ENCODE data around the gene ECE2.

ECE2 gene

GRCh38 chr3:184275961-184276910 lies at the start of gene ECE2:
Gene ECE2, plus strand, starts transcription at chr3:184276022. Its CDS starts 132 bp downstream, at chr3:184276154.
- Mint-ChIP-seq H3K4me1 (peaks cover 5% of the 10 kb centered on the region), H3K36me3 (peaks cover 2% of the 10 kb centered on the region), H3K27ac (no peak within 1 kb of the TSS), H3K4me3 (peak within 1 kb of the TSS; percentile 16), H3K27me3 (peaks cover 27% of the 10 kb centered on the region), H3K9me3 (peaks cover 2% of the 10 kb centered on the region)
- no peak for ATAC-seq (ENCODE audit: low read depth)
- DNase-seq (ENCODE audit: low spot score in 2 of 2) = no peak

DNA sequence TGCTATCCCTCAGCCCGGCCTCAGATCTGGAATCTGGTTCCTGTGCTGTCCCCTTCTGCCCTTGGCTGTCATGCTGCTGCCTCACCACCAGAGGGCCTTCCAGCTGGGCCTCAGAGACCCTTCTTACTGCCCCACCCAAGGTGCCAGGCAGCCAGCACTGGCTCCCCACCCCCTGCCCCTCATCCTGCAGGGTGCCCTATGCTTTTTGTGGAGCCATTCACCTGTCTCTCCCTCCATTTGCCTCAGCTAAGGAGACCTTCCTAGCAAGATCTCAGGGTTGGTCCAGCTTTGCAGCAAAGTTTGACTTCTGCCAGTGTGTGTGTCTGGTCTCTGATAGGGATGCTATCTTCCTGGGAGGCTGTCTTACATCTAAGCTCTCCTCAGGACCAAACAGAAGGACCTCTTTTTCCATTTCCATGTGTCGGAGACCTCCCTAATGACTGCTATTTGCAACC lies 48.3 kb upstream of the ECE2 start:
- Mint-ChIP-seq H3K36me3 (no peaks in the 10 kb centered on the region), H3K4me1 (peaks cover 11% of the 10 kb centered on the region), H3K27ac (no peak overlapping the region), H3K27me3 (peaks cover 31% of the 10 kb centered on the region), H3K4me3 (no peak overlapping the region), H3K9me3 (no peaks in the 10 kb centered on the region)
- DNase-seq (ENCODE audit: low spot score in 2 of 2) (peak; percentile 48 to 58), ATAC-seq (ENCODE audit: low read depth) (peak; percentile 11)

GRCh38 chr3:184228376-184229137 lies 47.3 kb upstream of the ECE2 start:
- peaks cover 35% of the 10 kb centered on the region for H3K27me3 Mint-ChIP-seq
- H3K9me3 Mint-ChIP-seq = no peaks in the 10 kb centered on the region
- no peak for ATAC-seq (ENCODE audit: low read depth)
- H3K4me1 Mint-ChIP-seq = peaks cover 11% of the 10 kb centered on the region
- DNase-seq (ENCODE audit: low spot score in 2 of 2) = no peak
- H3K27ac Mint-ChIP-seq = no peak overlapping the region
- no peaks in the 10 kb centered on the region for H3K36me3 Mint-ChIP-seq
- H3K4me3 Mint-ChIP-seq = peak overlapping the region; percentile 77

- DNase-seq (ENCODE audit: low spot score in 2 of 2) = peak; percentile 79 to 81
- Mint-ChIP-seq H3K36me3 (no peaks in the 10 kb centered on the region), H3K27ac (no peak within 1 kb of the TSS), H3K27me3 (peaks cover 32% of the 10 kb centered on the region), H3K4me3 (peak within 1 kb of the TSS; percentile 77), H3K4me1 (peaks cover 11% of the 10 kb centered on the region), H3K9me3 (no peaks in the 10 kb centered on the region)
- peak; percentile 96 for ATAC-seq (ENCODE audit: low read depth)
Observed at GRCh38 chr3:184229394-184230080, 46.3 kb upstream of the ECE2 start, which contains the start of gene VWA5B2. Gene VWA5B2, plus strand, starts transcription at chr3:184229585. Its CDS starts 944 bp downstream, at chr3:184230529.

DNA sequence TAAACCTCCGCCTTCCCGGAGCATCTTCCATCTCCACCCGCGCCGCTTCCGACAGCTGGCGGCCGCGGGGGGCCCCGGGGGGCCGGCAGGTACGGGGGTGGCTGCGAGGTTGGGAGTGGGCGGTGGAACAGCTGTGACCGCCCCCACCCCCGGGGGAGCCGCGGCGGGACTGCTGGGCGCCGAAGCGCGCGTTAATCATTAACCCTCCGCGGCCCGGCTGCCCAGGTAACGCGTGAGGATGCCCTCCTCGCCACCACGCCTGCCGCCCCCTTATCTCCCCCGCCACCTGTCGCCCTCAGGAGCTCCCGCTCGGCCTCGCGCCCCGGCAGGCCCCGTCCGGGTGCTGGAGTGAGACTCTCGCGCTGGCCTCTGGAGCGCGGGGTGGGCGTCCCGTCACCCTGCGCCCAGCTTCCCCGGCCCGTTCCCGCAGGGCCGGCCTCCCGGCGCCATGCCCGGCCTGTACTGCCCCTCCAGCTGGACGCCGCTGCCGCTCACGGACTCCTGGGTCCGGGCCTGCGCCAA lies 45.7 kb upstream of the ECE2 start:
- H3K4me3 Mint-ChIP-seq = peak overlapping the region; percentile 32
- H3K27ac Mint-ChIP-seq = no peak overlapping the region
- ATAC-seq (ENCODE audit: low read depth) (no peak), DNase-seq (ENCODE audit: low spot score in 2 of 2) (peak in 1 of 2 donors; percentile 30)
- peaks cover 11% of the 10 kb centered on the region for H3K4me1 Mint-ChIP-seq
- H3K27me3 Mint-ChIP-seq = peaks cover 31% of the 10 kb centered on the region
- no peaks in the 10 kb centered on the region for H3K9me3 Mint-ChIP-seq
- H3K36me3 Mint-ChIP-seq = no peaks in the 10 kb centered on the region

GRCh38 chr3:184230603-184231528 lies 45.0 kb upstream of the ECE2 start:
- H3K4me3 Mint-ChIP-seq = peak overlapping the region; percentile 64

DNA sequence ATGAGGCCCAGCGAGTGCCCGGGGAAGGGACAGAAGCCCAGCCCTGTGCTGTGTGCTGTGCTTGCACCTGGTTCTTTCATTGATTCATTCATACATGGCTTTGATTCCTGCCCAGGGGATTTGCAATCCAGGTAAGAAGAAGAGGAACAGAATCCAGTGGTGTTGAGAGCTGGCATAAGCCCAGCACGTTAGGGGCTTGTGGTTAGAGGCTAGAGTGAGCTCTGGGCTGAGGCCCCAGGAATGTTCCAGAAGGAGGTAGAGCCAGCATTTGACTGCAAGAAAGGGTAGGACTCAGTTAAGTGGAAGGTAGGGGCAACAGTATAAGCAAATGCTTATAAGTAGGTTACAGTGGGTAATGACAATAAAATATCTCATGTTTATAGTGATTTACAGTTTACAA lies 44.2 kb upstream of the ECE2 start:
- peaks cover 11% of the 10 kb centered on the region for H3K4me1 Mint-ChIP-seq
- no peaks in the 10 kb centered on the region for H3K36me3 Mint-ChIP-seq
- peak overlapping the region; percentile 64 for H3K4me3 Mint-ChIP-seq
- H3K27me3 Mint-ChIP-seq = peaks cover 29% of the 10 kb centered on the region
- no peak overlapping the region for H3K27ac Mint-ChIP-seq
- DNase-seq (ENCODE audit: low spot score in 2 of 2) (no peak), ATAC-seq (ENCODE audit: low read depth) (no peak)
- H3K9me3 Mint-ChIP-seq = no peaks in the 10 kb centered on the region

More at GRCh38 chr3:184230603-184231528, 45.0 kb upstream of the ECE2 start:
- Mint-ChIP-seq H3K4me1 (peaks cover 11% of the 10 kb centered on the region), H3K27me3 (peaks cover 29% of the 10 kb centered on the region), H3K36me3 (no peaks in the 10 kb centered on the region), H3K9me3 (no peaks in the 10 kb centered on the region), H3K27ac (no peak overlapping the region)
- ATAC-seq (ENCODE audit: low read depth) (no peak), DNase-seq (ENCODE audit: low spot score in 2 of 2) (no peak)

GRCh38 chr3:184233127-184233843 lies 42.5 kb upstream of the ECE2 start:
- H3K4me1 Mint-ChIP-seq = peaks cover 12% of the 10 kb centered on the region
- H3K9me3 Mint-ChIP-seq = no peaks in the 10 kb centered on the region
- peaks cover 22% of the 10 kb centered on the region for H3K27me3 Mint-ChIP-seq
- H3K27ac Mint-ChIP-seq = no peak overlapping the region
- ATAC-seq (ENCODE audit: low read depth) (no peak), DNase-seq (ENCODE audit: low spot score in 2 of 2) (no peak)
- no peaks in the 10 kb centered on the region for H3K36me3 Mint-ChIP-seq
- no peak overlapping the region for H3K4me3 Mint-ChIP-seq

DNA sequence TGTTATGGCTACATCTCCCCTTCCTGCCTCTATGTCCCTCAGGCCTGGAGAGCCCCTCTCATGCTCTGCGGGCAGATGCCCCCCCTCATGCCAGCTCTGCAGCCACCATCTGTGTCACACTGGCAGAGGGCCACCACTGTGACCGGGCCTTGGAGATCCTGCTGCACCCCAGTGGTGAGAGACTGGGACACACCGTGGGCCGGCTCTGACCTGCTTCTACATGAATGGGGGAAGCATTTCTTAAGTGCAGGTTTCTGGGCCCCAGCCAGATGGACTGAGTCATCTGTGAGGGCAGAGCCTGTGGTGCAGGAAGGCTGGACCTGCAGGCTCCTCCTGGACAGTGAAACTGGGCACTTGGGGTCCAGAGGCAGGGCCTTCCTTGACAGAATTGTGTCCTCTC lies 41.6 kb upstream of the ECE2 start:
- DNase-seq (ENCODE audit: low spot score in 2 of 2) = no peak
- no peak for ATAC-seq (ENCODE audit: low read depth)
- H3K27me3 Mint-ChIP-seq = peaks cover 18% of the 10 kb centered on the region
- H3K4me1 Mint-ChIP-seq = peaks cover 8% of the 10 kb centered on the region
- no peak overlapping the region for H3K4me3 Mint-ChIP-seq
- no peak overlapping the region for H3K27ac Mint-ChIP-seq
- H3K9me3 Mint-ChIP-seq = peaks cover 2% of the 10 kb centered on the region
- H3K36me3 Mint-ChIP-seq = peaks cover 2% of the 10 kb centered on the region

DNA sequence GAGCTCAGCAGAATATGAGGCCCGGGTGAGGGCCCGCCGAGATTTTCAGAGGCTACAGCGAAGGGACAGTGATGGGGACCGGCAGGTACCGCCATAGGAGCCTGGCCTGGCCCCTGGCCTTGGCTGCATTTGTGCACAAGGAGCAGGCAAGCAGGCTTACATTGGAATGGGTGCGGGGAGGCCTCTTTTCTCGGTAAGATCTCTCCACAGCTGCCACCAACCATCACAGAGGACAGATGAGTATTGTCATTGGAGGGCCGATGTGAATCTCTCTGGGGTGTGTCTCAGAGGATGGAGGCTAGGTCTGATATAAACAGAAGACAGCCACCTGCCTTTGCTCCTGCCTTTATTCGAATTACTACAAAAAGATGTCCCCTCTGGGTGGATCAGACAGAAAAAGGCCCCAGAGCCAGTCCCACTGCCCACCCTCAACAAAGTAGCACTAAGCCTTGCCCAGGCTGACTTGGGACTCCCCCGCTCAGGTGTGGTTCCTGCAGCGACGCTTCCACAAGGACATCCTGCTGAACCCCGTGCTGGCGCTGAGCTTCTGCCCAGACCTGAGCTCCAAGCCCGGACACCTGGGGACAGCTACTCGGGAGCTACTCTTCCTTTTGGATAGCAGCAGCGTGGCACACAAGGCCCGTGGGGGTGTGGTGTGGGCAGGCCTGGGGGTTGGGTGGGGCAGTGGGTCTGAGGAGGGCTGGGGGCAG lies 41.0 kb upstream of the ECE2 start:
- no peak overlapping the region for H3K27ac Mint-ChIP-seq
- no peak overlapping the region for H3K4me3 Mint-ChIP-seq
- no peak for ATAC-seq (ENCODE audit: low read depth)
- peaks cover 2% of the 10 kb centered on the region for H3K36me3 Mint-ChIP-seq
- no peak for DNase-seq (ENCODE audit: low spot score in 2 of 2)
- peaks cover 8% of the 10 kb centered on the region for H3K4me1 Mint-ChIP-seq
- peaks cover 2% of the 10 kb centered on the region for H3K9me3 Mint-ChIP-seq
- H3K27me3 Mint-ChIP-seq = peaks cover 18% of the 10 kb centered on the region

GRCh38 chr3:184235381-184236032 lies 40.3 kb upstream of the ECE2 start:
- peaks cover 8% of the 10 kb centered on the region for H3K4me1 Mint-ChIP-seq
- DNase-seq (ENCODE audit: low spot score in 2 of 2) (no peak), ATAC-seq (ENCODE audit: low read depth) (no peak)
- peaks cover 18% of the 10 kb centered on the region for H3K27me3 Mint-ChIP-seq
- peaks cover 2% of the 10 kb centered on the region for H3K36me3 Mint-ChIP-seq
- no peak overlapping the region for H3K4me3 Mint-ChIP-seq
- H3K27ac Mint-ChIP-seq = no peak overlapping the region
- peaks cover 2% of the 10 kb centered on the region for H3K9me3 Mint-ChIP-seq

Data from memory B cell (primary cell).